HG03521 (cell line): ENCODE results near the gene SUMF1.

Experiments
- ATAC-seq: cut with Tn5 transposase; IDR thresholded peaks from one replicate; pipeline ENCODE4 v1.9.1; 2021; ENCODE audit warnings: mild to moderate bottlenecking, moderate library complexity; ENCODE audit not compliant: unreplicated experiment

SUMF1 gene

GRCh38 chr3:4394567-4394966 lies 72.5 kb downstream of the SUMF1 start:
- no peak for ATAC-seq

- no peak for ATAC-seq
These were observed 73.0 kb downstream of the SUMF1 start for GRCh38 chr3:4394048-4394447.

- no peak for ATAC-seq
These were observed 74.1 kb downstream of the SUMF1 start for GRCh38 chr3:4392992-4393391.

- ATAC-seq, result no peak
These were observed 79.6 kb downstream of the SUMF1 start for GRCh38 chr3:4387210-4388204.

- ATAC-seq, result no peak
These were observed 81.9 kb downstream of the SUMF1 start for GRCh38 chr3:4385201-4385600.

- ATAC-seq, result no peak
These were observed 87.1 kb downstream of the SUMF1 start for GRCh38 chr3:4380013-4380412.

- ATAC-seq, result no peak
These were observed 90.6 kb downstream of the SUMF1 start for GRCh38 chr3:4376499-4376898.

GRCh38 chr3:4375911-4376310 lies 91.2 kb downstream of the SUMF1 start:
- no peak for ATAC-seq

GRCh38 chr3:4373669-4374068 lies 93.4 kb downstream of the SUMF1 start:
- ATAC-seq, result no peak

- ATAC-seq, result no peak
These were observed 104.5 kb downstream of the SUMF1 start for GRCh38 chr3:4362523-4362922.

GRCh38 chr3:4360817-4361216 lies 106.3 kb downstream of the SUMF1 start:
- ATAC-seq, result no peak

- ATAC-seq, result no peak
These were observed 107.1 kb downstream of the SUMF1 start for GRCh38 chr3:4359805-4360502.

- no peak for ATAC-seq
These were observed 108.8 kb downstream of the SUMF1 start for GRCh38 chr3:4358273-4358672.

- no peak for ATAC-seq
These were observed 110.3 kb downstream of the SUMF1 start for GRCh38 chr3:4356546-4357410.

- no peak for ATAC-seq
These were observed 110.9 kb downstream of the SUMF1 start for GRCh38 chr3:4356220-4356540.

- ATAC-seq, result no peak
These were observed 111.5 kb downstream of the SUMF1 start for GRCh38 chr3:4355401-4356219.

- no peak for ATAC-seq
These were observed 115.2 kb downstream of the SUMF1 start for GRCh38 chr3:4351872-4352271.

- ATAC-seq, result peak; percentile 30
These were observed 115.8 kb downstream of the SUMF1 start for GRCh38 chr3:4351164-4351855.

- ATAC-seq, result peak; percentile 89
These were observed 116.3 kb downstream of the SUMF1 start for GRCh38 chr3:4350789-4351163.

GRCh38 chr3:4343258-4343657 lies 123.8 kb downstream of the SUMF1 start:
- ATAC-seq, result no peak
